Fibroblast of skin of back (primary cell): ENCODE measurements around the gene JAKMIP3.

ENCODE experiments used
- DNase-seq: peaks from one replicate; pipeline ENCODE4 v3.0.0-alpha.2; 2013

Gene JAKMIP3

DNA sequence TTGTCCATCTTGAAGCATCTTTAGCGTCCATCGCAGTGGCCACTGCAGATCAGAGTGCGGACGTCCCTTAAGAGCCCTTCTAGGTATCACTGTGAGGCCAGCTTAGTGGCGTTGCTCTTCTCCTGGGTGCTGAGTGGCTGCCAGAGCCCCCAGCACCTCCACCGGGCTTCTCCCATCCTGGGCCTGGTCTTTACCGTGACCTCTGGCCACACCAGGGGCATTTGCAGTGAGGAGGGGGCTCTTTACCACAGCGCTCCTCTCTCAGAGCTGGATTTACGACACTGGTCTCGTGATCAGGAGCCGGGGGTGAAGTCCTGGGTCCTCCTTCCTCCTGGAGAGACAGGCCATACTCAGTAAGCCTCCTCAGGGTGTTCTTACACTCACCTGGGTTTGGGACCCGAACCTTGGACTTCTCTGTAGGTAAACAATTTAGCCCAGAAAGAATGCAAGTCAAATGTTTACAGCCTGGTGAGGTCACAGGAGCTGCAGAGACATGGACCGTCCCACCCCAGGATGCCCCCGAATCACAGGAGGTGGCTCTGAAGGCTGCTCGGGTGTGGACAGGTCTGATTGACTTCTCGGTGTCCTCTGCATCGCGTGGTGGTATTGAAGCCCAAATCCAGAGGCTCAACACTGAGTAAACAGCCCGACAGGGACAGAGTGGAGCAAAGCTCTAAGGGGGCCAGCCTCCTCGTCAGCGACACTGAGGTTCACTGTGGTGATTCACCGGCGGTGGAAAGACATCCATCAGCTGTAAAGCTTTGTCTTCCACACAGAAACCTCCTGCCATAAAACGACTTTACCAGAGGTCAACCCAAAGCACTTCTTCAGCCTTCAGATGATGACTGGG, 33.0 kb downstream of the JAKMIP3 start:
- DNase-seq: no peak

- DNase-seq: no peak
These were observed 33.8 kb downstream of the JAKMIP3 start for GRCh38 chr10:132099389-132100090.

- no peak for DNase-seq
These were observed 34.3 kb downstream of the JAKMIP3 start for GRCh38 chr10:132100091-132100481.

- no peak for DNase-seq
These were observed 35.0 kb downstream of the JAKMIP3 start for GRCh38 chr10:132100556-132101349.

- no peak for DNase-seq
These were observed 35.8 kb downstream of the JAKMIP3 start for GRCh38 chr10:132101529-132101928.

DNA sequence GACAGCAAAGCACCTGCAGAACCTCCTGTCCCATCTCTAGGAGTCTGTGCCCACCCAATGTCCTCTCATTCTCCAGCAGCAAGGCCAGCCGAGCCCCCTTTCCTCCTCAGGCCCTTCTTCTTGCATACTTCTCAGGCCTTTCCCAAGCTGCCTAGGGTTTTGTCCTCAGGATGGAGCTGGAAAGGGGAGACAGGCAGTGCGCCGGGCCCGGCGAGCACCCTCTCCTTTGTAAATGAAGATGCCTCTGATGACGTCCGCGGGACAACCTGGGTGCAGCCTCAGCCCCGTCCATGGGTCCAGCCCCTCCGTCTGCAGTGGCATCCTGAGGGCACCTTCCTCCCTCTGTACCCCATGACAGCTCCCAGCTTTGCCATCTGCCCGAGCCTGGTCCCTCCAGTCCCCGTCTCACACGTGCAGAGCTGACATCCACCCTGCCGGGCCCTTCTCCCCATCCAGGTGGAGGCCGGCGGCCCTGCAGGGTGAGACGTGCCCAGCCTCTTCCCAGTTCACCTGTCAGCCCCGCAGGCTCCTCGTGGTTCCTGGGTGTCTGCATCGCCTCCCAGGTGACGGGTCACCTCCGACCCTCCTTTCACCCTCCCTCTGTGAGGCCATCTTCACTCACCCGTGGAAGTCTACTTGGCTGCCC, 36.4 kb downstream of the JAKMIP3 start:
- DNase-seq: no peak

GRCh38 chr10:132102717-132103110, 37.0 kb downstream of the JAKMIP3 start:
- no peak for DNase-seq

GRCh38 chr10:132103116-132103910, 37.6 kb downstream of the JAKMIP3 start:
- no peak for DNase-seq

- no peak for DNase-seq
These were observed 38.3 kb downstream of the JAKMIP3 start for GRCh38 chr10:132104062-132104461.

GRCh38 chr10:132104471-132105301, 38.9 kb downstream of the JAKMIP3 start:
- no peak for DNase-seq

- DNase-seq: no peak
These were observed 39.7 kb downstream of the JAKMIP3 start for GRCh38 chr10:132105302-132105995.

DNA sequence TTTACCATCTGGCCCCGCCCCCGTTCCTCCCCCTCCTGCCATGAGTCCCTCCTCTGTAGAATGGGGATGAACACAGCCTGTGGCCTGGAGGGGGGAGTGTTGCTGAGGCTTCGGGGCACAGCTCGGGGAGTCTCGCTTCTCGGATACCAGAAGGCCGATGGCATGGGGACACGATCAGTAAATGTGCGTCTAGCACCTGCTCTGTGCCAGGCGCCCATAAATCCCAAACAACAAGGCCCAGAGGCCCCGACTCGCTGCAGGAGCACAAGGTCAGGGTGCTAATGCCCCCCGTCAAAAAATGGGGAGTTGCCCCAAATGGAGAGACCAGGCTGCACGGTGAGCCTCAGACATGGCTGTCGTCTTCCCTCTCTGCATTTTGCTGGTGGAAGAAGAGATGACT, 40.7 kb downstream of the JAKMIP3 start:
- no peak for DNase-seq

DNA sequence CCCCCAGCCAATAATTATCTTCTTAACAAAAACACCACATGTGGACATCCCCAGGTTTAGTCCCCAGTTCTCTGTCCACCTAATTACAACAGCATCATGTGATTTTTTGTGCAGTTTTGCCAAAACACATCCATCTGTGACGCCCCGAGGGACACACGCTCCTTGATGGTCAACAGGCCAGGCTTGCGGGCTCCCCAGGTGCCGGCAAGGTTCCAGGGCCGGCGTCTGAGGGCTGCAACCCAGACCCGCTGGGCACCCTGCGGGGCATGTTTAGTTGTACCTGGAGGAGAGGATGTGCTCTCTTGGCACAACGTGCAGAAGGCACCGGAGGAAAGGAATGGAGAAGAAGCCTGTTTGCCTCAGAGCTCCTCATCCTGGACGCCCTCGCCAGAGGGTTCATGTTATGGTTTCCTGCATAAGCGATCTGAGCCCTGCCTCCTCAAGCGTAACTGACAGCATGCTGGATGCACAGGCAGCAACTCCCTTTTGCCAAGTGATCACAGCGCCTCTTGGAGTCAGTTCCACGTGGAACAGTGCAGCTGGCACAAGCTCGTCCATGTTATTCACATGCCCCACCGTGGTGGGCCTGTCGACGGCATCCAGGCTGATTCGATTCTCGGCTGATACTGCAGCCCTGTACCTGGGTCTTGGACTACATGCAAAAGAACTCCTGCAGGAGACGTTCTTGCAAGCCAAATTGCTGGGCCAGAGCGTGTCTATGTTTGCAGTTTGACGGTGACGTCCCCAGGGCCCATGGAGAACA, 41.6 kb downstream of the JAKMIP3 start:
- no peak for DNase-seq

DNA sequence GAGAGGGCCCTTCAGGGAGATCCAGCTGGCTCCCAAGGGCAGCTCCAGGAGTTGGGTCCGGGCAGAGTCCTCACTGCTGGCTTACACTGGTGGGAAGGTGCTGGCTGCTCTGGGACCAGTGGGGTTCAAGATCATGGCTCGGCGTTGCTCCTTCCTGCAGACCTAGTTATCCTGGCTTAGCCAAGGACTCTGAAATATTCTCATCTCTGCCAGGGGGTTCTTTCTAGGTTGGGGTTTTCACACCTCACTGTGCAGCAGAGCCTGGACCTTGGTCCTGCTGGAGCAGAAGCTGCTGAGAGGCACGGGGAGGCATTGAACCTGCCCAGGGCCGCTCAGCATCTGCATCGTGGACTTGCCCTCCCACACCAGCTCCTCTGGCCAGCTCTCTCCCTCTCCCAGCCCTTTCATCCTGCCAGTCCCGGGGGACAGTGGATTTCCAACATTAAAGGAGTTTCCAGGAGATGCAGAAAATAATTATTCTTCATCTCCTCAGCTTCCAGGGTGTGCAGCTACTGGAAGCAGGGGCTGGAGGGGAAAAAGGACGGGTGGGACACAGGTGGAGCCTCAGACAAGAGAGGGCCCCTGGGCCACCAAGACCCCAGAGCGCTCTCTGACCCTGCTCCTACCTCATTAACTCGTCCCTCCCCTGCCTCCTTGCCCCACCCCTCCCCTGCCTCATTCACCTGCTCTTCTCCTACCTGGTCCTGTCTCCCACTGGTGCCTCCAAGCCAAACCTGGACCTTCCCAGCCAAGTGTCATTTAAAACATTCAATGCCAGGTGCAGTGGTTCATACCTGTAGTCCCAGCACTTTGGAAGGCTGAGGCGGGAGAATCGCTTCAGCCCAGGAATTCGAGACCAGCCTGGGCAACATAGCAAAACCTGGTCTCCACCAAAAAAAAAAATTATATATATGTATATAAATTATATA, 42.5 kb downstream of the JAKMIP3 start:
- no peak for DNase-seq

GRCh38 chr10:132109341-132110110, 43.8 kb downstream of the JAKMIP3 start:
- DNase-seq: no peak

- no peak for DNase-seq
These were observed 44.4 kb downstream of the JAKMIP3 start for GRCh38 chr10:132110111-132110521.

DNA sequence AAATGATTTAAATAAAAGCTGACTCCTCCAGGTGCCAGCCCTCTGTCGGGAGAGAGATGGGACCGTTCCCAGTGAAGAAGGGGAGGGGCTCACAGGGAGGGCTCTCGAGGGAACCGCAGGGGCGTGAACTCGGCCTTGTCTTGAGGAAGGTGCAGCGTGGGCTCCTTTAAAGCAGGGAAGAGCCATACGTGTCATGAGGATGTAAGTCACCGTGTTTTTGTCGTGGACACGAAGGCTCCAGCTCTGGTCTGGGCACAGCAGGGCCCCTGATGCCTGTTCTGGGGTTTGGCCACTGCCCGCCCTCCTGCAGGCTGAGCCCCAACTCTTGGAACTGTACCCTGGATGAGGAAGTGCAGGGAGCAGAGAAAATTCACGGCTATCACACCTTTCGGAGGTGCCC, 45.0 kb downstream of the JAKMIP3 start:
- DNase-seq: no peak
